ENCODE results near the gene CD300LB.

GRCh38 chr17:74490716-74491115, 40.6 kb downstream of the CD300LB start:
- TF ChIP-seq, protein P1, sequence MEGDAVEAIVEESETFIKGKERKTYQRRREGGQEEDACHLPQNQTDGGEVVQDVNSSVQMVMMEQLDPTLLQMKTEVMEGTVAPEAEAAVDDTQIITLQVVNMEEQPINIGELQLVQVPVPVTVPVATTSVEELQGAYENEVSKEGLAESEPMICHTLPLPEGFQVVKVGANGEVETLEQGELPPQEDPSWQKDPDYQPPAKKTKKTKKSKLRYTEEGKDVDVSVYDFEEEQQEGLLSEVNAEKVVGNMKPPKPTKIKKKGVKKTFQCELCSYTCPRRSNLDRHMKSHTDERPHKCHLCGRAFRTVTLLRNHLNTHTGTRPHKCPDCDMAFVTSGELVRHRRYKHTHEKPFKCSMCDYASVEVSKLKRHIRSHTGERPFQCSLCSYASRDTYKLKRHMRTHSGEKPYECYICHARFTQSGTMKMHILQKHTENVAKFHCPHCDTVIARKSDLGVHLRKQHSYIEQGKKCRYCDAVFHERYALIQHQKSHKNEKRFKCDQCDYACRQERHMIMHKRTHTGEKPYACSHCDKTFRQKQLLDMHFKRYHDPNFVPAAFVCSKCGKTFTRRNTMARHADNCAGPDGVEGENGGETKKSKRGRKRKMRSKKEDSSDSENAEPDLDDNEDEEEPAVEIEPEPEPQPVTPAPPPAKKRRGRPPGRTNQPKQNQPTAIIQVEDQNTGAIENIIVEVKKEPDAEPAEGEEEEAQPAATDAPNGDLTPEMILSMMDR (IDR thresholded peaks at IDR 0.05; ENCODE audit: insufficient read depth, low read depth, low read length), result no peak
- TF ChIP-seq EZH2 (IDR thresholded peaks at IDR 0.05; ENCODE audit: insufficient read depth, low read length), result no peak

Data from astrocyte (in vitro differentiated cells and primary cell).